Measurements from ENCODE around the gene DOCK2. TPM values are rescaled to one million over a fixed set of nuclear protein-coding genes. Genes with fewer than 3 reads are reported as not detected.

Gene DOCK2
- total and polyA plus RNA-seq, 9 of the 15 experiments (the other 6 are each of a cell fraction or from before 2014, with no cell fraction given), result 4.5 to 42.6 (median 20.5) TPM

GRCh38 chr5:169637085-169637548 lies at the start of gene DOCK2 (continued):
- 0 out of 2 replicates have a peak, but pooled peaks have one; percentile 44 for TF ChIP-seq GTF2E2 (tag; IDR thresholded peaks at IDR 0.05)
- TF ChIP-seq, protein P1, sequence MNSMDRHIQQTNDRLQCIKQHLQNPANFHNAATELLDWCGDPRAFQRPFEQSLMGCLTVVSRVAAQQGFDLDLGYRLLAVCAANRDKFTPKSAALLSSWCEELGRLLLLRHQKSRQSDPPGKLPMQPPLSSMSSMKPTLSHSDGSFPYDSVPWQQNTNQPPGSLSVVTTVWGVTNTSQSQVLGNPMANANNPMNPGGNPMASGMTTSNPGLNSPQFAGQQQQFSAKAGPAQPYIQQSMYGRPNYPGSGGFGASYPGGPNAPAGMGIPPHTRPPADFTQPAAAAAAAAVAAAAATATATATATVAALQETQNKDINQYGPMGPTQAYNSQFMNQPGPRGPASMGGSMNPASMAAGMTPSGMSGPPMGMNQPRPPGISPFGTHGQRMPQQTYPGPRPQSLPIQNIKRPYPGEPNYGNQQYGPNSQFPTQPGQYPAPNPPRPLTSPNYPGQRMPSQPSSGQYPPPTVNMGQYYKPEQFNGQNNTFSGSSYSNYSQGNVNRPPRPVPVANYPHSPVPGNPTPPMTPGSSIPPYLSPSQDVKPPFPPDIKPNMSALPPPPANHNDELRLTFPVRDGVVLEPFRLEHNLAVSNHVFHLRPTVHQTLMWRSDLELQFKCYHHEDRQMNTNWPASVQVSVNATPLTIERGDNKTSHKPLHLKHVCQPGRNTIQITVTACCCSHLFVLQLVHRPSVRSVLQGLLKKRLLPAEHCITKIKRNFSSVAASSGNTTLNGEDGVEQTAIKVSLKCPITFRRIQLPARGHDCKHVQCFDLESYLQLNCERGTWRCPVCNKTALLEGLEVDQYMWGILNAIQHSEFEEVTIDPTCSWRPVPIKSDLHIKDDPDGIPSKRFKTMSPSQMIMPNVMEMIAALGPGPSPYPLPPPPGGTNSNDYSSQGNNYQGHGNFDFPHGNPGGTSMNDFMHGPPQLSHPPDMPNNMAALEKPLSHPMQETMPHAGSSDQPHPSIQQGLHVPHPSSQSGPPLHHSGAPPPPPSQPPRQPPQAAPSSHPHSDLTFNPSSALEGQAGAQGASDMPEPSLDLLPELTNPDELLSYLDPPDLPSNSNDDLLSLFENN (IDR thresholded peaks at IDR 0.05; ENCODE audit: low read depth in 2 of 2, low read length in 2 of 2), result no peak
- no peak for TF ChIP-seq SMARCE1 (IDR thresholded peaks at IDR 0.05)
- no peak for TF ChIP-seq TOE1 (IDR thresholded peaks at IDR 0.05; ENCODE audit: borderline replicate concordance)
- TF ChIP-seq TOE1 (CRISPR knock-in tag; IDR thresholded peaks at IDR 0.05; ENCODE audit: borderline replicate concordance, low read depth), result no peak
- no peak for TF ChIP-seq ZNF655 (CRISPR knock-in tag; IDR thresholded peaks at IDR 0.05)
- no peak for TF ChIP-seq ASH1L (IDR thresholded peaks at IDR 0.05; ENCODE audit: borderline replicate concordance, low read depth, partially characterized antibody)
- TF ChIP-seq, protein P2, sequence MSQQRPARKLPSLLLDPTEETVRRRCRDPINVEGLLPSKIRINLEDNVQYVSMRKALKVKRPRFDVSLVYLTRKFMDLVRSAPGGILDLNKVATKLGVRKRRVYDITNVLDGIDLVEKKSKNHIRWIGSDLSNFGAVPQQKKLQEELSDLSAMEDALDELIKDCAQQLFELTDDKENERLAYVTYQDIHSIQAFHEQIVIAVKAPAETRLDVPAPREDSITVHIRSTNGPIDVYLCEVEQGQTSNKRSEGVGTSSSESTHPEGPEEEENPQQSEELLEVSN (IDR thresholded peaks at IDR 0.05; ENCODE audit: borderline replicate concordance in 1 of 2, extremely low read depth in 1 of 2, insufficient read depth in 1 of 2, insufficient read length in 1 of 2, low read depth in 1 of 2, low read length in 1 of 2, poor library complexity in 1 of 2, severe bottlenecking in 1 of 2), result peak; percentile 80 to 83
- TF ChIP-seq HIVEP1 (CRISPR knock-in tag; IDR thresholded peaks at IDR 0.05), result no peak
- TF ChIP-seq TCF15 (CRISPR knock-in tag; IDR thresholded peaks at IDR 0.05), result no peak
- no peak for TF ChIP-seq TCF7 (IDR thresholded peaks at IDR 0.05; ENCODE audit: borderline replicate concordance)
- no peak for TF ChIP-seq HNRNPUL1 (IDR thresholded peaks at IDR 0.05; ENCODE audit: low read length)
- TF ChIP-seq SPI1 (IDR thresholded peaks at IDR 0.05; ENCODE audit: borderline replicate concordance, low read depth, low read length), result peak; percentile 79
- no peak for TF ChIP-seq THAP7 (CRISPR knock-in tag; IDR thresholded peaks at IDR 0.05)
- peak; percentile 84 for TF ChIP-seq ERF (CRISPR knock-in tag; IDR thresholded peaks at IDR 0.05)
- TF ChIP-seq TCF7L2 (IDR thresholded peaks at IDR 0.05; ENCODE audit: low read depth, low read length), result no peak
- no peak for TF ChIP-seq KDM4B (IDR thresholded peaks at IDR 0.05; ENCODE audit: borderline replicate concordance in 2 of 2, low read depth in 1 of 2)
- TF ChIP-seq MTA2 (IDR thresholded peaks at IDR 0.05; ENCODE audit: low read depth), result no peak
- no peak for TF ChIP-seq NFRKB (IDR thresholded peaks at IDR 0.05; ENCODE audit: low read depth)
- no peak for TF ChIP-seq EWSR1 (IDR thresholded peaks at IDR 0.05; ENCODE audit: borderline replicate concordance, low read depth, partially characterized antibody)
- TF ChIP-seq CREM (IDR thresholded peaks at IDR 0.05; ENCODE audit: low read depth), result no peak
- no peak for TF ChIP-seq RBM34 (IDR thresholded peaks at IDR 0.05; ENCODE audit: borderline replicate concordance, insufficient read depth, low read length)
- no peak for TF ChIP-seq TAL1 (IDR thresholded peaks at IDR 0.05)

All from K562 (cell line).